ENCODE results near the gene PDE6A. TPM values are rescaled to one million over a fixed set of nuclear protein-coding genes. Genes with fewer than 3 reads are reported as not detected.
A peak's percentile ranks its signal among the peaks of the same experiment; 100 is the strongest.

The PDE6A gene
- total and polyA plus RNA-seq, 2 donors from 2014 or later, result 0.03 TPM; not detected in 1

DNA sequence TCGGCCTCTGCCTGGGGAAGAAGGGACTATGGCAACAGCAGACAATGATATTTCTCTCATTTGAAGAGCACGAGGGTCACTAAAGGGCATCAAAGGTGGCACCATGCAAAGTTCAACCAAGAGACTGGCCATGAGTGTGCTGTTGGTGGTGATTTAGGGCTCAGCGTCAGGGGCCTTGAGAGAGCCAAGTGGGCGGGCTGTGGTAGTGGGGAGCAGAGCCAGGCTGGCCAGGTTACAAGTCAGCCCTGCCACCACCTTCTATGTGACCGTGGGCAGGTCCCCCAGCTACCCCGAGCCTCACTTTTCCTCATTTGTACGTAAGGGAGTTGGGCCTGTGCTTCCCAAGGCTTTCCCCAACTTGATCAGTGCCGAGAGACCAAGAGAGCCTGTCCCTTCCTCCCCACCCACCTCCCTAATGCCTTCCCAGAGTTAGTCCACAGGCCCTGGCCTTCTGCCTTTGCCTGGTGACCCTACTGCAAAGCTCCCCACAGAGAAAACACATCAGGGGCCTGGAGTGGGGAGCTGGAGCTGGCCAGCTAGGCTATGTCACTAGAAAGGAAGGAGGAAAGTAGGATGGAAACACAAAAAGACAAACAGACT, 104.3 kb downstream of the PDE6A start:
- Histone ChIP-seq H3K27me3 (ENCODE audit: control insufficient read depth, insufficient read depth, low read length) (no peaks in the 10 kb centered on the region), H3K27ac (ENCODE audit: low read depth in 2 of 2, low read length in 2 of 2) (no peak overlapping the region), H3K9ac (ENCODE audit: low read length in 3 of 3) (no peak overlapping the region), H3K4me3 (ENCODE audit: low read length in 3 of 3) (no peak overlapping the region), H3K36me3 (ENCODE audit: control insufficient read depth in 2 of 3, insufficient read depth in 3 of 3, low read length in 3 of 3) (peaks cover 0 to 4% (median 0%) of the 10 kb centered on the region in 3 donors), H3K4me1 (ENCODE audit: control insufficient read depth in 2 of 3, insufficient read depth in 2 of 3, low read depth in 1 of 3, low read length in 3 of 3) (no peaks in the 10 kb centered on the region), H3K9me3 (ENCODE audit: control insufficient read depth in 2 of 3, insufficient read depth in 1 of 3, low read length in 3 of 3) (no peaks in the 10 kb centered on the region)
- intact Hi-C loops (cut with DNase I), result no loop called here
- no peak for FAIRE-seq
- TF ChIP-seq, protein P1, sequence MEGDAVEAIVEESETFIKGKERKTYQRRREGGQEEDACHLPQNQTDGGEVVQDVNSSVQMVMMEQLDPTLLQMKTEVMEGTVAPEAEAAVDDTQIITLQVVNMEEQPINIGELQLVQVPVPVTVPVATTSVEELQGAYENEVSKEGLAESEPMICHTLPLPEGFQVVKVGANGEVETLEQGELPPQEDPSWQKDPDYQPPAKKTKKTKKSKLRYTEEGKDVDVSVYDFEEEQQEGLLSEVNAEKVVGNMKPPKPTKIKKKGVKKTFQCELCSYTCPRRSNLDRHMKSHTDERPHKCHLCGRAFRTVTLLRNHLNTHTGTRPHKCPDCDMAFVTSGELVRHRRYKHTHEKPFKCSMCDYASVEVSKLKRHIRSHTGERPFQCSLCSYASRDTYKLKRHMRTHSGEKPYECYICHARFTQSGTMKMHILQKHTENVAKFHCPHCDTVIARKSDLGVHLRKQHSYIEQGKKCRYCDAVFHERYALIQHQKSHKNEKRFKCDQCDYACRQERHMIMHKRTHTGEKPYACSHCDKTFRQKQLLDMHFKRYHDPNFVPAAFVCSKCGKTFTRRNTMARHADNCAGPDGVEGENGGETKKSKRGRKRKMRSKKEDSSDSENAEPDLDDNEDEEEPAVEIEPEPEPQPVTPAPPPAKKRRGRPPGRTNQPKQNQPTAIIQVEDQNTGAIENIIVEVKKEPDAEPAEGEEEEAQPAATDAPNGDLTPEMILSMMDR (IDR thresholded peaks at IDR 0.05; ENCODE audit: borderline replicate concordance, extremely low read depth, insufficient read depth), result no peak
- DNase-seq, result no peak

DNA sequence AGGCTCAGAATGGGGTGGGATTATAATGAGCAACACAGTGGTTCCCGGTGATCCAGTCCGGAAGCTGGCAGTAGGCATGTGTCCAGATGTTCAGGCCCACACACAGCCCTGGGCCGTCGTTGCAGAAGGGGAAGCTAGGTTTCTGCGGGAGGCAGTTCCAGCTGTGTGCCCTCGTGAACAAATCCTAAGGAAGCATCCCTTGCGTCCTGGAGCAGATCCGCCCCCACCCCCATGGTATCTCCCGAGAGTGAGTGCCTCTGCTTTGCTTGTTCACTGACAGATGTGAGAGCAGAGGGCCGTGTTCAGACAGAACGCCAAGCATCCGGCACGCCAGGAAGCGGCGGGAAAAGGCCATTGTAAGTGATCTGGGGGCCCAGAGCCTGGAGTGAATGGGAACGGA, 104.8 kb downstream of the PDE6A start:
- DNase-seq (peak in 4 of 5 donors; percentile 41 to 59 (median 53)), FAIRE-seq (no peak)
- H3K27me3 ChIP-seq (ENCODE audit: control insufficient read depth, insufficient read depth, low read length), result no peaks in the 10 kb centered on the region
- H3K4me1 ChIP-seq (ENCODE audit: control insufficient read depth in 2 of 3, insufficient read depth in 2 of 3, low read depth in 1 of 3, low read length in 3 of 3), result no peaks in the 10 kb centered on the region
- no peaks in the 10 kb centered on the region for H3K9me3 ChIP-seq (ENCODE audit: control insufficient read depth in 2 of 3, insufficient read depth in 1 of 3, low read length in 3 of 3)
- intact Hi-C loops (cut with DNase I), result no loop called here
- H3K27ac ChIP-seq (ENCODE audit: low read depth in 2 of 2, low read length in 2 of 2), result no peak overlapping the region
- no peak overlapping the region for H3K4me3 ChIP-seq (ENCODE audit: low read length in 3 of 3)
- TF ChIP-seq, protein P1 (IDR thresholded peaks at IDR 0.05; ENCODE audit: borderline replicate concordance, extremely low read depth, insufficient read depth), result no peak
- no peak overlapping the region for H3K9ac ChIP-seq (ENCODE audit: low read length in 3 of 3)
- H3K36me3 ChIP-seq (ENCODE audit: control insufficient read depth in 2 of 3, insufficient read depth in 3 of 3, low read length in 3 of 3), result peaks cover 0 to 2% (median 0%) of the 10 kb centered on the region in 3 donors

DNA sequence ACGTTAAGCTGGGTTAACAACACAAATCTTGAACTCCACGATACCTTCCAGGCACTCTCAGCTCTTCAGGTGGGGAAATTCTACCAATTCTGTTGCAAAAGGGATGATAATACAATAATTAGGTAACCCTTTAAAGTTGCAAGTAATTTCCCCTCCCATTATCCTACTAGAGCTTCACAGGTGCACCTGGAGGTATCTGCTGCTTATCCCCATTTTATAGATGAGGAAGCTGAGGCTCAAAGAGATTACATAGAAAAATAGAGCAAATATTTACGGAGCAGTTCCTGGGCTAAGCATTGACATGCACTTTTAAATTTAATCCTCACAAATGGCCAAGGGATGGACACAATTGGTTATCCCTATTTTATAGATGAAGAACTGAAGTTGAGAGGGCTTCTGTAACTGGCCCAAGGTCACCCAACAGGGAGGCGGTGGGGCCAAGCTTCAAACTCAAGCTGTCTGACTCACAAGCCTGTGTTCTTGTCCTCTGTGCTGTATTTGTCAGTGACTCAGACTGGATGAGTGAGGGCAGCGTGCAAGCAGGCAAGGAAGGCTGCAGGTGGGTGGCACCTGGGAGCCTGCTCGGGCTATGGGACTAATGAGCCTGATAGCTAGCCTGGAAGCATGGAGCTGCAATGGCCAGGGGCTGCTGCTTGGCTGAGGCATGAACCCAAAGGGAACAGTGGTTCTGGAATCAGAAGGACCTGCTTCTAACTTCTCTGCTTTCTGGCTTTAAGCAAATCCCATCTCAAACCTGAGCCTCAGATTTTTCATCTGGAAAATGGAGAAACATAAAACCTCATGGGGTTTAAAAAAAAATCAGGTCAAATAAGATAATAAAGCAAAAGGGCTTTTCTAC, 105.5 kb downstream of the PDE6A start:
- no peak overlapping the region for H3K9ac ChIP-seq (ENCODE audit: low read length in 3 of 3)
- TF ChIP-seq, protein P1 (IDR thresholded peaks at IDR 0.05; ENCODE audit: borderline replicate concordance, extremely low read depth, insufficient read depth), result no peak
- H3K4me1 ChIP-seq (ENCODE audit: control insufficient read depth in 2 of 3, insufficient read depth in 2 of 3, low read depth in 1 of 3, low read length in 3 of 3), result no peaks in the 10 kb centered on the region
- no peak overlapping the region for H3K4me3 ChIP-seq (ENCODE audit: low read length in 3 of 3)
- intact Hi-C loops (cut with DNase I), result no loop called here
- no peaks in the 10 kb centered on the region for H3K9me3 ChIP-seq (ENCODE audit: control insufficient read depth in 2 of 3, insufficient read depth in 1 of 3, low read length in 3 of 3)
- no peak overlapping the region for H3K27ac ChIP-seq (ENCODE audit: low read depth in 2 of 2, low read length in 2 of 2)
- FAIRE-seq, result no peak
- peaks cover 0 to 2% (median 0%) of the 10 kb centered on the region in 3 donors for H3K36me3 ChIP-seq (ENCODE audit: control insufficient read depth in 2 of 3, insufficient read depth in 3 of 3, low read length in 3 of 3)
- DNase-seq, result no peak
- H3K27me3 ChIP-seq (ENCODE audit: control insufficient read depth, insufficient read depth, low read length), result no peaks in the 10 kb centered on the region

Data from kidney (tissue), 14 donors.